Kidney epithelial cell (primary cell): ENCODE results near the gene MAB21L2. TPM values are rescaled to one million over a fixed set of nuclear protein-coding genes. Genes with fewer than 3 reads are reported as not detected.

Experiments used
- DNase-seq: peaks from one replicate; pipeline ENCODE4 v3.0.0-alpha.2; 2010; ENCODE audit warnings: low read depth
- H3K27me3 ChIP-seq: 2 replicates; pipeline ENCODE4 v1.6.0; 2011; ENCODE audit warnings: low read length; ENCODE audit not compliant: control insufficient read depth, insufficient read depth
- H3K36me3 ChIP-seq: 2 replicates; pipeline ENCODE4 v1.5.1; 2011; ENCODE audit warnings: low read length; ENCODE audit not compliant: control insufficient read depth, insufficient read depth
- H3K4me3 ChIP-seq: 2 replicates; pipeline ENCODE4 v1.5.1; 2011; ENCODE audit warnings: low read depth, mild to moderate bottlenecking, control low read depth, low read length
- total RNA-seq: library from RNA; depleted of rRNA; stranded (reverse); fragments of >200 nt; gene quantifications from 2 replicates; pipeline ENCODE4 v1.2.3, GENCODE V29; 2015
- TF ChIP-seq, protein P1 (sequence below): IDR thresholded peaks from 2 replicates; pipeline ENCODE4 v1.5.1; 2011; ENCODE audit warnings: mild to moderate bottlenecking, moderate library complexity, low read length, control low read depth, inconsistent platforms; ENCODE audit not compliant: insufficient read depth, poor library complexity, severe bottlenecking

Gene MAB21L2
- total RNA-seq, 1 donor from 2014 or later: not detected

GRCh38 chr4:150579551-150580234, 2.3 kb upstream of the MAB21L2 start:
- H3K4me3 ChIP-seq: peak overlapping the region; percentile 46

DNA sequence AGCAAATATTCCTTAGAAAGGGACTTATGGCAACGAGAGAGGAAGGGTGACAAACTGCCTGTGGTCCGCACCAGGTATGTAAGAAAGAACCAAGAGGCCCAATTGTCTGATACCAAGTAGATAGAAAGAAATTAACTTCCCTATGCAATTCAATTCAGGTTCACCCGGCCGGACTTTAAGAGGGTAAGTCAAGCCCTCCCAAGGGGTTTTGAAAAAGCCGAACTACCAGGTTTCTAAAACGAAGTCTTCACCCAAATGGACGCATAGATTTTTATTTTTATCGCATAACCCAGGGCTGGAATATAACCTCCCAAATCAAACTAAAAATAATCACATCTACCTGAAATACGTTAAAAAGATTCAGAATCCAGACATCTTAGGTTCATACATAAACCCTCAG, 1.6 kb upstream of the MAB21L2 start:
- Histone ChIP-seq H3K4me3 (no peak overlapping the region), H3K36me3 (no peaks in the 10 kb centered on the region), H3K27me3 (peaks cover 4% of the 10 kb centered on the region)
- no peak for DNase-seq
- TF ChIP-seq, protein P1, sequence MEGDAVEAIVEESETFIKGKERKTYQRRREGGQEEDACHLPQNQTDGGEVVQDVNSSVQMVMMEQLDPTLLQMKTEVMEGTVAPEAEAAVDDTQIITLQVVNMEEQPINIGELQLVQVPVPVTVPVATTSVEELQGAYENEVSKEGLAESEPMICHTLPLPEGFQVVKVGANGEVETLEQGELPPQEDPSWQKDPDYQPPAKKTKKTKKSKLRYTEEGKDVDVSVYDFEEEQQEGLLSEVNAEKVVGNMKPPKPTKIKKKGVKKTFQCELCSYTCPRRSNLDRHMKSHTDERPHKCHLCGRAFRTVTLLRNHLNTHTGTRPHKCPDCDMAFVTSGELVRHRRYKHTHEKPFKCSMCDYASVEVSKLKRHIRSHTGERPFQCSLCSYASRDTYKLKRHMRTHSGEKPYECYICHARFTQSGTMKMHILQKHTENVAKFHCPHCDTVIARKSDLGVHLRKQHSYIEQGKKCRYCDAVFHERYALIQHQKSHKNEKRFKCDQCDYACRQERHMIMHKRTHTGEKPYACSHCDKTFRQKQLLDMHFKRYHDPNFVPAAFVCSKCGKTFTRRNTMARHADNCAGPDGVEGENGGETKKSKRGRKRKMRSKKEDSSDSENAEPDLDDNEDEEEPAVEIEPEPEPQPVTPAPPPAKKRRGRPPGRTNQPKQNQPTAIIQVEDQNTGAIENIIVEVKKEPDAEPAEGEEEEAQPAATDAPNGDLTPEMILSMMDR: no peak

More at GRCh38 chr4:150579551-150580234, 2.3 kb upstream of the MAB21L2 start:
- TF ChIP-seq, protein P1: no peak
- H3K36me3 ChIP-seq: no peaks in the 10 kb centered on the region
- peaks cover 4% of the 10 kb centered on the region for H3K27me3 ChIP-seq
- DNase-seq: no peak

- peaks cover 4% of the 10 kb centered on the region for H3K27me3 ChIP-seq
- no peak for DNase-seq
- TF ChIP-seq, protein P1: no peak
- H3K4me3 ChIP-seq: no peak overlapping the region
- H3K36me3 ChIP-seq: no peaks in the 10 kb centered on the region
Measured at GRCh38 chr4:150581056-150581605, 820 bp upstream of the MAB21L2 start.

DNA sequence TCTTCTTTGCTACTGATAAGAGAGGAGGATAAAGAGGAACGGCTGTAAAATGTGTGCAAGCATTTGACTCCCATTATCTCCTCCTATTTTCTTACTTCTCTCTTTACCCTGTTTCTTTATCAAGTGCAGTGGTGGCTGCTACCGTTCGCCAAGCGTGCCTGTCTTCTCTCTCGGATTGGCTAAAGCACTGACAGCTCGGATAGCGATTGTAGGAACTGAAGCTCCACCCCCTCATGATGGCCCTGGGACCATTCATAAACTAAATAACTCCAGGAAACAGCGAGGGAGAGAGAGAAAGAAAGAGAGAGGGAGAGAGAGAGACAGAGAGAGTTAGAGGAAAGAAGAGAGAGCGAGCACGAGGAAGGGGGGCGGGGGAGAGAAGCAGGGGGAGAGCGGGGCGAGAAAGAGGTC, 305 bp upstream of the MAB21L2 start:
- Histone ChIP-seq H3K4me3 (no peak overlapping the region), H3K36me3 (no peaks in the 10 kb centered on the region), H3K27me3 (peaks cover 4% of the 10 kb centered on the region)
- DNase-seq: no peak
- TF ChIP-seq, protein P1: no peak

DNA sequence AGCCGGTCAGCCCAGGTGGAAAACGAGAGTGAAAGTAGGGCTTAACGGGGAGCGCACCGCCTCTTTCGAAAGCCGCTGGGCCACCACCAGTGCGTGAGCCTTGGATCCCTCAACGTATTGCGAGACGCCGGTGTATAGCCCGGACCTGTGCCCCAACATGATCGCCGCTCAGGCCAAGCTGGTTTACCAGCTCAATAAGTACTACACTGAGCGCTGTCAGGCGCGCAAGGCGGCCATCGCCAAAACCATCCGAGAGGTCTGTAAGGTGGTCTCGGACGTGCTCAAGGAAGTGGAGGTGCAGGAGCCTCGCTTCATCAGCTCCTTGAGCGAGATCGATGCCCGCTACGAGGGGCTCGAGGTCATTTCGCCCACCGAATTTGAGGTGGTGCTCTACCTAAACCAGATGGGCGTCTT, 929 bp downstream of the MAB21L2 start:
- H3K27me3 ChIP-seq: peaks cover 4% of the 10 kb centered on the region
- no peak overlapping the region for H3K4me3 ChIP-seq
- DNase-seq: no peak
- TF ChIP-seq, protein P1: no peak
- H3K36me3 ChIP-seq: no peaks in the 10 kb centered on the region
